ENCODE data around the gene P2RY2. TPM values are rescaled to one million over a fixed set of nuclear protein-coding genes. Genes with fewer than 3 reads are reported as not detected.

P2RY2 gene
- total and polyA plus RNA-seq, 2 of the 8 experiments (the other 6 are each of a cell fraction or from before 2014, with no cell fraction given): 1.0 to 1.5 TPM

DNA sequence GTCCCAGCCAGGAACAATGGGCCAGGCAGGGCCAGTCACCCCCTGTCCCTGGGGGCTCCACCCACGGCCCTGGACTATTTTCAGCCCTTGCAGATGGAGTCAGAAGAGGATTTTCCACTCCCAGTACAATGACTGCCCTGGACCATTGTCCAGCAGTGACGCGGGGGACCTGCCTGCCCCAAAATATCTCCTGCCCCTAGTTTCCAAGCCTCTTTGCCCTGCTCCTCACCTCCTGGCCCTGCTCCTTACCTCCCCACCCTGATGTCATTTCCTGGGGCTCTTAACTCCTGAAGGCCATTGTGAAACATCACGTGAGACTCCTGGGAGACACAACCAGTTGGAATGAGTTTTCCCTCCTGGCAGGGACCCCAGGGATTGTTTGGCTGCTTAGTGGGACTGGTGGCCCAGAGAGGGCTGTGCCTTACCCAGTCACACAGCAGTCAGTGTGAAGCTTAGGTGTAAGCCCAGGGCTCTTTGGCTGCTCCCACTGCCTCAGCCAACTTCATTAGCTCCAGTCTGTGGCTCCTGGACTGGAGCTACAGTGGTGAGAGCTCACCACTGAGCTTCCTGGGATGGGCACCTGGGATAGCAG lies 22.2 kb downstream of the P2RY2 start:
- 76% methylated on average over 4 of the region's 4 CpGs; no CpG with 5 or more reads in 1 of the 2 experiments for WGBS, 2 experiments (ENCODE audit: extremely low coverage in 1 of 2, insufficient coverage in 1 of 2, insufficient read length in 1 of 2, insufficient replicate concordance in 2 of 2, low coverage in 1 of 2, low lambda C conversion rate in 2 of 2, missing lambda C conversion rate in 1 of 2)
- no peaks in the 10 kb centered on the region for H3K79me1 ChIP-seq (ENCODE audit: low read depth, low read length)
- FAIRE-seq (no peak), DNase-seq (ENCODE audit: low read depth in 1 of 2, low spot score in 2 of 2) (no peak)
- H3K4me2 ChIP-seq (ENCODE audit: insufficient read depth in 1 of 2, low read depth in 2 of 2, low read length in 2 of 2): no peak overlapping the region
- H4K5ac ChIP-seq (ENCODE audit: insufficient read length, low read depth, low read length): no peak overlapping the region
- H4K91ac ChIP-seq (replicated peaks; ENCODE audit: insufficient read length, low read length): peak overlapping the region; percentile 7
- H2BK12ac ChIP-seq (ENCODE audit: low read depth, low read length): peak overlapping the region; percentile 9; the same call in 1 of the 2 replicates
- no peaks in the 10 kb centered on the region for H4K20me1 ChIP-seq (replicated peaks in 1 of 2; ENCODE audit: control insufficient read depth in 1 of 2, insufficient read depth in 2 of 2, low read length in 2 of 2)
- no peak overlapping the region for H3K23ac ChIP-seq (ENCODE audit: insufficient read length)
- H3K14ac ChIP-seq (ENCODE audit: insufficient read length): no peak overlapping the region
- CTCF ChIA-PET (ENCODE audit: partially characterized antibody): interaction anchor here (0.6 to 21.6 kb wide), 18 partner anchors 8 to 410 kb away, joined by 3 to 451 read pairs (median 6); partner anchors contain the start of genes P2RY2 and P2RY6
- no peak overlapping the region for H3K56ac ChIP-seq (replicated peaks; ENCODE audit: insufficient read length, low read depth, low read length)
- no peak overlapping the region for H3K27ac ChIP-seq (ENCODE audit: low read depth, low read length)
- no peak overlapping the region for H3K4me3 ChIP-seq (ENCODE audit: extremely low read depth in 1 of 4, insufficient read depth in 2 of 4, low read depth in 3 of 4, low read length in 4 of 4)
- H3K79me2 ChIP-seq (ENCODE audit: control insufficient read depth in 1 of 2, insufficient read depth in 2 of 2, low read length in 2 of 2): no peaks in the 10 kb centered on the region
- no peak overlapping the region for H3K4ac ChIP-seq (replicated peaks; ENCODE audit: insufficient read length, low read depth, low read length)
- H2BK5ac ChIP-seq (ENCODE audit: low read depth, low read length): no peak overlapping the region; the same call in 1 of the 2 replicates
- POLR2A ChIA-PET (ENCODE audit: partially characterized antibody): interaction anchor here (1.0 kb wide), 1 partner anchor 403 kb away, joined by 3 read pairs; no protein-coding TSS in a partner anchor
- H3K4me1 ChIP-seq (replicated peaks in 1 of 4; ENCODE audit: control insufficient read depth in 3 of 4, insufficient read depth in 4 of 4, low read length in 3 of 4): peaks cover 0 to 8% (median 3%) of the 10 kb centered on the region in 4 experiments; a peak in 3 of 7 replicates
- no peak overlapping the region for H3K9ac ChIP-seq (replicated peaks in 1 of 4; ENCODE audit: extremely low read depth in 1 of 4, low read depth in 3 of 4, low read length in 3 of 4)
- peak overlapping the region; percentile 28 for H4K8ac ChIP-seq (ENCODE audit: extremely low read depth, insufficient read depth, low read length)
- H3K36me3 ChIP-seq (ENCODE audit: control insufficient read depth in 2 of 4, insufficient read depth in 4 of 4, low read length in 3 of 4): no peaks in the 10 kb centered on the region
- H3K23me2 ChIP-seq (ENCODE audit: low read depth, low read length): peaks cover 2% of the 10 kb centered on the region; the same call in 1 of the 2 replicates
- H2BK15ac ChIP-seq (ENCODE audit: low read length): peak overlapping the region; percentile 72; the same call in 1 of the 2 replicates
- H3K9me3 ChIP-seq (ENCODE audit: insufficient read depth in 2 of 2, low read depth in 1 of 2, low read length in 1 of 2): no peaks in the 10 kb centered on the region
- H2AK5ac ChIP-seq (ENCODE audit: low read depth, low read length): no peak overlapping the region; the same call in 1 of the 2 replicates
- no peak overlapping the region for H2BK120ac ChIP-seq (replicated peaks; ENCODE audit: low read depth, low read length)
- no peaks in the 10 kb centered on the region for H3K27me3 ChIP-seq (replicated peaks in 1 of 4; ENCODE audit: control insufficient read depth in 3 of 4, extremely low read depth in 1 of 4, insufficient read depth in 3 of 4, low read length in 3 of 4)
- no peak overlapping the region for H2BK20ac ChIP-seq (ENCODE audit: low read length)
- no peak overlapping the region for H3K18ac ChIP-seq (ENCODE audit: extremely low read depth, low read length)
- H2AFZ ChIP-seq (ENCODE audit: low read length): 0 out of 2 replicates have a peak overlapping the region, but pooled peaks have one; percentile 38
- TF ChIP-seq, protein P1, sequence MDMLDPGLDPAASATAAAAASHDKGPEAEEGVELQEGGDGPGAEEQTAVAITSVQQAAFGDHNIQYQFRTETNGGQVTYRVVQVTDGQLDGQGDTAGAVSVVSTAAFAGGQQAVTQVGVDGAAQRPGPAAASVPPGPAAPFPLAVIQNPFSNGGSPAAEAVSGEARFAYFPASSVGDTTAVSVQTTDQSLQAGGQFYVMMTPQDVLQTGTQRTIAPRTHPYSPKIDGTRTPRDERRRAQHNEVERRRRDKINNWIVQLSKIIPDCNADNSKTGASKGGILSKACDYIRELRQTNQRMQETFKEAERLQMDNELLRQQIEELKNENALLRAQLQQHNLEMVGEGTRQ (IDR thresholded peaks at IDR 0.05; ENCODE audit: low read length): no peak
- TF ChIP-seq RXRA (IDR thresholded peaks at IDR 0.05; ENCODE audit: insufficient read depth, low read depth, low read length): no peak
- no peak for TF ChIP-seq TBP (IDR thresholded peaks at IDR 0.05; ENCODE audit: low read depth, low read length)
- no peak for TF ChIP-seq POU5F1 (IDR thresholded peaks at IDR 0.05; ENCODE audit: low read depth, low read length)
- no peak for TF ChIP-seq EP300 (IDR thresholded peaks at IDR 0.05; ENCODE audit: borderline replicate concordance in 1 of 2, low read depth in 2 of 2, low read length in 2 of 2)
- no peak for TF ChIP-seq CHD1 (IDR thresholded peaks at IDR 0.05; ENCODE audit: low read depth, low read length)
- TF ChIP-seq CEBPB (IDR thresholded peaks at IDR 0.05; ENCODE audit: low read depth, low read length): no peak
- no peak for TF ChIP-seq BCL11A (IDR thresholded peaks at IDR 0.05; ENCODE audit: low read depth in 2 of 2, low read length in 2 of 2)
- TF ChIP-seq, protein P2, sequence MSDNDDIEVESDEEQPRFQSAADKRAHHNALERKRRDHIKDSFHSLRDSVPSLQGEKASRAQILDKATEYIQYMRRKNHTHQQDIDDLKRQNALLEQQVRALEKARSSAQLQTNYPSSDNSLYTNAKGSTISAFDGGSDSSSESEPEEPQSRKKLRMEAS (IDR thresholded peaks at IDR 0.05): no peak
- TF ChIP-seq SP1 (IDR thresholded peaks at IDR 0.05; ENCODE audit: low read depth, low read length): no peak
- no peak for TF ChIP-seq FOSL1 (IDR thresholded peaks at IDR 0.05; ENCODE audit: insufficient read depth, low read depth, low read length)
- TF ChIP-seq PHF8 (conservative IDR thresholded peaks at IDR 0.05; ENCODE audit: low read depth, low read length): no peak
